Keratinocyte (primary cell): ENCODE results near the gene SCPEP1. TPM values are rescaled to one million over a fixed set of nuclear protein-coding genes. Genes with fewer than 3 reads are reported as not detected.
"Not testable (repeated sequence)": the region's sequence is repeated elsewhere in the genome, so short reads cannot be mapped to it uniquely, and the experiment has no call there.

Source experiments
- DNase-seq: peaks from one replicate; pipeline ENCODE4 v3.0.0-alpha.2; 2011; ENCODE audit warnings: low read depth, missing footprints, low spot score
- FAIRE-seq: peaks from 2 replicates; lab custom pipeline; 2011; peaks lifted over from hg19 to GRCh38; lab: Jason Lieb, UNC
- H2AFZ ChIP-seq: 2 replicates; pipeline ENCODE4 v1.6.0; 2012; ENCODE audit warnings: low read length, control low read depth, inconsistent platforms; ENCODE audit not compliant: control insufficient read depth
- H3K27ac ChIP-seq: 2 replicates; pipeline ENCODE4 v1.5.1; 2011; ENCODE audit warnings: low read length; ENCODE audit not compliant: control insufficient read depth, insufficient read depth
- H3K27me3 ChIP-seq: 3 replicates; pipeline ENCODE4 v1.6.0; 2011; ENCODE audit warnings: low read length; ENCODE audit not compliant: control insufficient read depth, insufficient read depth; ENCODE audit errors: extremely low read depth
- H3K36me3 ChIP-seq, 2 experiments: 2 replicates in 1 of 2; 3 replicates in 1 of 2; pipeline ENCODE4 v1.5.1; 2011; ENCODE audit warnings: low read length in 2 of 2, mild to moderate bottlenecking in 1 of 2; ENCODE audit not compliant: control insufficient read depth in 2 of 2, insufficient read depth in 2 of 2; ENCODE audit errors: extremely low read depth in 1 of 2
- H3K4me1 ChIP-seq: 3 replicates; pipeline ENCODE4 v1.5.1; 2011; ENCODE audit warnings: low read length; ENCODE audit not compliant: control insufficient read depth, insufficient read depth; ENCODE audit errors: extremely low read depth
- H3K4me2 ChIP-seq: 3 replicates; pipeline ENCODE4 v1.6.0; 2011; ENCODE audit warnings: low read depth, low read length; ENCODE audit not compliant: control insufficient read depth, insufficient read depth; ENCODE audit errors: extremely low read depth
- H3K4me3 ChIP-seq, 3 experiments: fragments of 200-600 bp in 1 of 3; sonication (generic) in 1 of 3; 2 replicates in 2 of 3; 3 replicates in 1 of 3; pipeline ENCODE4 v1.5.1; 2011 to 2016; ENCODE audit warnings: low read length in 3 of 3, mild to moderate bottlenecking in 3 of 3, control low read depth in 2 of 3, inconsistent platforms in 1 of 3, low read depth in 1 of 3, mixed read lengths in 1 of 3, mixed run types in 1 of 3, moderate library complexity in 1 of 3; ENCODE audit not compliant: control insufficient read depth in 2 of 3, insufficient read depth in 2 of 3; ENCODE audit errors: extremely low read depth in 1 of 3
- H3K79me2 ChIP-seq: 2 replicates; pipeline ENCODE4 v1.6.0; 2012; ENCODE audit warnings: low read length; ENCODE audit not compliant: control insufficient read depth, insufficient read depth
- H3K9ac ChIP-seq: 3 replicates; pipeline ENCODE4 v1.6.0; 2011; ENCODE audit warnings: low read length; ENCODE audit not compliant: control insufficient read depth, insufficient read depth; ENCODE audit errors: extremely low read depth
- H3K9me1 ChIP-seq: 3 replicates; pipeline ENCODE4 v1.6.0; 2011; ENCODE audit warnings: low read length; ENCODE audit not compliant: control insufficient read depth, insufficient read depth; ENCODE audit errors: extremely low read depth
- H3K9me3 ChIP-seq: 2 replicates; pipeline ENCODE4 v1.5.1; 2012; ENCODE audit warnings: low read depth, low read length; ENCODE audit not compliant: control insufficient read depth
- H4K20me1 ChIP-seq: 3 replicates; pipeline ENCODE4 v1.6.0; 2011; ENCODE audit warnings: low read length; ENCODE audit not compliant: control insufficient read depth, insufficient read depth; ENCODE audit errors: extremely low read depth
- EZH2 ChIP-seq: IDR thresholded peaks from one replicate; pipeline ENCODE4 v1.6.1; 2012; ENCODE audit warnings: inconsistent platforms, mild to moderate bottlenecking, low read length, moderate library complexity
- dilution Hi-C: fragments of 300-500 bp; cut with MboI; formaldehyde crosslinking; loops from one replicate; pipeline ENCODE4 v1.7.0; 2020; ENCODE audit warnings: low sequenced_read_pairs; ENCODE audit not compliant: extremely low pct_ligation_motif_present
- polyA plus RNA-seq, 5 experiments: library from polyadenylated mRNA; depleted of rRNA in 3 of 5; stranded (reverse) in 3 of 5; stranded (forward) in 1 of 5; unstranded in 1 of 5; fragments of >200 nt; gene quantifications; 1 replicate in 1 of 5; 2 replicates in 3 of 5; 3 replicates in 1 of 5; pipeline versions ENCODE4 v1.2.1 to v1.2.3, GENCODE V29; 2011 to 2012; ENCODE audit warnings: missing spikeins in 2 of 5, low read depth in 1 of 5, low replicate concordance in 1 of 5
- TF ChIP-seq, protein P1 (sequence below), 3 experiments: IDR thresholded peaks in 1 of 3; conservative IDR thresholded peaks in 1 of 3; optimal IDR thresholded peaks in 1 of 3; 2 replicates in 2 of 3; 3 replicates in 1 of 3; pipeline versions ENCODE3 to v1.5.1; 2011; ENCODE audit warnings: low read length in 3 of 3, mild to moderate bottlenecking in 3 of 3, moderate library complexity in 2 of 3, control low read depth in 1 of 3, inconsistent platforms in 1 of 3; ENCODE audit not compliant: insufficient read depth in 2 of 3; ENCODE audit errors: extremely low read depth in 1 of 3

SCPEP1 gene
- polyA plus RNA-seq, 1 donor (not counting 4 experiments of a cell fraction or from before 2014, with no cell fraction given) = 34.4 TPM

DNA sequence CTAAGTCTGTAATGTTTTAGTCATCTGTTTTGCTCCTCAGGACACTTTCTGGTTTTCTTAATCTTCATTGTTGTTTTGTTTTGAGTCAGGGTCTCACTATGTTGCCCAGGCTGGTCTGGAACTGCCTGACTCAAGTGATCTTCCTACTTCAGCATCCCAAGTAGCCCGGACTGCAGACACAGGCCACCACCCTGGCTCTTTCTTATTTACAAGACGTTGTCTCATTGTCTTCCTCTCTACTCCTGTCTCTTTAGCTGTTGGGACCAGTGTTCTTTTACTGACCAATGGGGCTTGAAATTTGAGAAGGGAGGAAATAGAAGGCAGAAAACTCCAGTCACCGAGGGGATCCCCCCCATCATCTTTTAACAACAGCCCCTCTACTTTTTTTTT, 1.2 kb downstream of the SCPEP1 start:
- H3K9ac ChIP-seq = peak overlapping the region; percentile 65
- H3K79me2 ChIP-seq = no peaks in the 10 kb centered on the region
- peaks cover 25% of the 10 kb centered on the region for H3K4me1 ChIP-seq
- peaks cover 0 to 4% of the 10 kb centered on the region in 2 experiments for H3K36me3 ChIP-seq
- H3K9me3 ChIP-seq = no peaks in the 10 kb centered on the region
- no peak for FAIRE-seq
- H3K4me2 ChIP-seq = peak overlapping the region; percentile 95
- no peak for DNase-seq
- TF ChIP-seq EZH2 = no peak
- TF ChIP-seq, protein P1, sequence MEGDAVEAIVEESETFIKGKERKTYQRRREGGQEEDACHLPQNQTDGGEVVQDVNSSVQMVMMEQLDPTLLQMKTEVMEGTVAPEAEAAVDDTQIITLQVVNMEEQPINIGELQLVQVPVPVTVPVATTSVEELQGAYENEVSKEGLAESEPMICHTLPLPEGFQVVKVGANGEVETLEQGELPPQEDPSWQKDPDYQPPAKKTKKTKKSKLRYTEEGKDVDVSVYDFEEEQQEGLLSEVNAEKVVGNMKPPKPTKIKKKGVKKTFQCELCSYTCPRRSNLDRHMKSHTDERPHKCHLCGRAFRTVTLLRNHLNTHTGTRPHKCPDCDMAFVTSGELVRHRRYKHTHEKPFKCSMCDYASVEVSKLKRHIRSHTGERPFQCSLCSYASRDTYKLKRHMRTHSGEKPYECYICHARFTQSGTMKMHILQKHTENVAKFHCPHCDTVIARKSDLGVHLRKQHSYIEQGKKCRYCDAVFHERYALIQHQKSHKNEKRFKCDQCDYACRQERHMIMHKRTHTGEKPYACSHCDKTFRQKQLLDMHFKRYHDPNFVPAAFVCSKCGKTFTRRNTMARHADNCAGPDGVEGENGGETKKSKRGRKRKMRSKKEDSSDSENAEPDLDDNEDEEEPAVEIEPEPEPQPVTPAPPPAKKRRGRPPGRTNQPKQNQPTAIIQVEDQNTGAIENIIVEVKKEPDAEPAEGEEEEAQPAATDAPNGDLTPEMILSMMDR (optimal IDR thresholded peaks at IDR 0.05 in 1 of 3, IDR thresholded peaks at IDR 0.05 in 1 of 3, conservative IDR thresholded peaks at IDR 0.05 in 1 of 3; ENCODE audit: extremely low read depth in 1 of 3, insufficient read depth in 2 of 3, low read length in 3 of 3) = no peak
- no peak overlapping the region for H3K4me3 ChIP-seq
- no peaks in the 10 kb centered on the region for H4K20me1 ChIP-seq
- dilution Hi-C loops = no loop called here
- no peaks in the 10 kb centered on the region for H3K27me3 ChIP-seq
- H3K27ac ChIP-seq = no peak overlapping the region
- no peaks in the 10 kb centered on the region for H3K9me1 ChIP-seq
- no peak overlapping the region for H2AFZ ChIP-seq

DNA sequence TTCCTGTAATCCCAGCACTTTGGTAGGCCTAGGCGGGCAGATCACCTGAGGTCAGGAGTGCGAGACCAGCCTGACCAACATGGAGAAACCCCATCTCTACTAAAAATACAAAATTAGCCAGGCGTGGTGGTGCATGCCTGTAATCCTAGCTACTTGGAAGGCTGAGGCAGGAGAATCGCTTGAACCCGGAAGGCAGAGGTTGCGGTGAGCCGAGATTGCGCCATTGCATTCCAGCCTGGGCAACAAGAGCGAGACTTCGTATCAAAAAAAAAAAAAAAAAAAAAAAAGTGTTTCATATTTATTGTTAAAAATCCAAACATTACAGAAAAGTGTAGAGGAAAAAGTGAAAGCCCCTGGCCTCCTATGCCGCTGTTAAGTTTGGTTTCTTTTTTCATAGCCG, 2.6 kb downstream of the SCPEP1 start:
- H3K79me2 ChIP-seq, H3K9me3 ChIP-seq, H3K4me2 ChIP-seq, H3K27me3 ChIP-seq, H3K4me3 ChIP-seq, H3K9ac ChIP-seq, H2AFZ ChIP-seq, dilution Hi-C loops, H3K36me3 ChIP-seq, H3K9me1 ChIP-seq, H4K20me1 ChIP-seq, H3K27ac ChIP-seq, FAIRE-seq, DNase-seq: not testable (repeated sequence)
- H3K4me1 ChIP-seq = peaks cover 25% of the 10 kb centered on the region

DNA sequence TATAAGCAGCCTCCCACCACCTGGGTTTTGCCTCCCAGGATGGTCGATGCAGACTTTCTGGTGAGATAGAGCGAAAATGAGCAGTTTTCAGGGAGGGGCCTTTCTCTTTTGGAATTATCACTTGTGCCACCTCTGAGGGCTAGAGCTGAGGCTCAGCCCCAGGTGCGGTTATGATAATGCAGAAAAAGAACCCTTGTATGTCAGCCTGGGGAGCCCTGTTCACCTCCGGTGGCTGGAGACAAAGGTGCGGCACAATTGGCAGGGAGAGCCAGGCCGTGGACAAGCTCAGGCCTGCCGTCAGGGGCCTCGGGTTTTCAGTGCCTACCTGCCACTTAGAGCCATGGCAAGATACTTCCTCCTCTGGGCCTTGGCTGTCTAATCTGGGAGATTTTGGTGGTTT, 4.4 kb downstream of the SCPEP1 start:
- Histone ChIP-seq H3K9me1 (no peaks in the 10 kb centered on the region), H2AFZ (peak overlapping the region; percentile 54), H3K4me1 (peaks cover 25% of the 10 kb centered on the region), H3K9ac (no peak overlapping the region), H3K4me2 (peak overlapping the region; percentile 73), H3K27me3 (no peaks in the 10 kb centered on the region), H3K79me2 (no peaks in the 10 kb centered on the region), H3K4me3 (peak overlapping the region in 1 of 3 experiments; percentile 25), H4K20me1 (no peaks in the 10 kb centered on the region), H3K9me3 (no peaks in the 10 kb centered on the region), H3K36me3 (peaks cover 4 to 8% of the 10 kb centered on the region in 2 experiments), H3K27ac (peak overlapping the region; percentile 24)
- DNase-seq = no peak
- dilution Hi-C loops = no loop called here
- TF ChIP-seq EZH2 = no peak
- FAIRE-seq = peak; percentile 49
